Measurements from ENCODE around the gene ZNF799.
"Not testable (repeated sequence)": the region's sequence is repeated elsewhere in the genome, so short reads cannot be mapped to it uniquely, and the experiment has no call there.

Gene ZNF799

DNA sequence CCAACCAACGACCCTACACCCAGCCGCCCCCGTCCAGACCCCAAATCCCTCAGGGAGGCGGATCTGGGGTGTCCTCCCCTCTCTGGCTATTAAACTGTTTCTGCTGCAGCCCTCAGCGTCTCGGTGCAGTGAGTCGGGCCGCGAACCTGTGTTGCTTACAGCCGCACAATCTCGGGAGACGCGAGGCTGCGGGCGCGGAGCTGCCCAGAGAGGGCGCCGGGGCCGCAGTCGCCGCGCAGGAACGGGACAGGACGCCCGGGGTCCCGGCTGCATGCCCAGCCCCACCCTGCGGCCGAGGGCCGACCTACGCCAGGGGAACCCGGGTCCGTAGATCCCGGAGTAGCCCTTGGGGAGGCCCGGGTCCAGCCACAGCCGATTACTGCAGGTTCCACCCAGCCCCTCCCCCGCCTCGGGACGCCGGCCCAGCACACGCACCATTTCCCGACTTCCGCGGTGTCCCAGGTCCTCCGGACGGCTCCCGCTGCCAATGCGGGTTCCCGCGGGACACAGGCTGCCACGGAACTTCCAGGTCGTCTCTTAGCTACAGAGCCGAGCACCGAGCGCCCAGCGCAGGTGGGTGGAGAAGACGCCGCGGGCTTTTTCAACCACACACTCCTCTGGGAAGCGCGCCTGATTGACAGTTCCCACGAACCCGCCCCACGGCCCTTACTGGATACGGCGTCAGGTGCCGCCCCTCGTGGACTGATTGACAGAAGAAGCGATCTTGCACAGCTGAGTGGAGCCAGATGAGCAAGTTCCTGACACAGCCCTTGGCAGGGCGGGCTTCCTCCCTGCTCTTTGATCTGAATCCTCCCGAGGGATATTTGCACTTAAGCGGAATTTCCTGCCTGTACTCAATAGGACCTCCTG is at the start of gene ZNF799:
Gene ZNF799, minus strand, starts transcription at position 639 of the 870 bp plus-strand sequence. Its CDS starts 201 bp downstream, at position 438.
- DNase-seq, result no peak

DNA sequence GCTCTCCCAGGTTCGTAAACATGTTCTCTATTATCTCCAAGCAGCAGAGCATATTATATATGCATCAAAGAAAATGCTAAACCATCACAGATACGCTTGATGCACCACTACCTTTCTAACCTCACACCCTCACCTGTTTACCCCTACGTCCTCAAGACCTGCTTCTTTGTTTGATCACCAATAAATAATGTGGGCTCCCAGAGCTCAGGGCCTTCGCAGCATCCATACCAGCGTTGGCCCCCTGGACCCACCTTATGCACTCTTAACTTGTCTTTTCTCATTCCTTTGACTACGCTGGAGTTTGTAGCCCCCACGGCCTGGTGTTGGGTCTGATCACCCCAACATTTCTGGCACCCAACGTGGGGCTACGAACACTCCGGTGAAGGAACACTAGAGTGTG is 49.8 kb upstream of the ZNF799 start:
- DNase-seq, result no peak

GRCh38 chr19:12448808-12449207 is 47.7 kb upstream of the ZNF799 start:
- DNase-seq, result no peak

GRCh38 chr19:12440541-12441316 is 39.7 kb upstream of the ZNF799 start, which contains the start of gene ZNF443:
Gene ZNF443 (minus strand): TSS chr19:12441021. CDS start chr19:12440914, 107 bp downstream.
- no peak for DNase-seq

DNA sequence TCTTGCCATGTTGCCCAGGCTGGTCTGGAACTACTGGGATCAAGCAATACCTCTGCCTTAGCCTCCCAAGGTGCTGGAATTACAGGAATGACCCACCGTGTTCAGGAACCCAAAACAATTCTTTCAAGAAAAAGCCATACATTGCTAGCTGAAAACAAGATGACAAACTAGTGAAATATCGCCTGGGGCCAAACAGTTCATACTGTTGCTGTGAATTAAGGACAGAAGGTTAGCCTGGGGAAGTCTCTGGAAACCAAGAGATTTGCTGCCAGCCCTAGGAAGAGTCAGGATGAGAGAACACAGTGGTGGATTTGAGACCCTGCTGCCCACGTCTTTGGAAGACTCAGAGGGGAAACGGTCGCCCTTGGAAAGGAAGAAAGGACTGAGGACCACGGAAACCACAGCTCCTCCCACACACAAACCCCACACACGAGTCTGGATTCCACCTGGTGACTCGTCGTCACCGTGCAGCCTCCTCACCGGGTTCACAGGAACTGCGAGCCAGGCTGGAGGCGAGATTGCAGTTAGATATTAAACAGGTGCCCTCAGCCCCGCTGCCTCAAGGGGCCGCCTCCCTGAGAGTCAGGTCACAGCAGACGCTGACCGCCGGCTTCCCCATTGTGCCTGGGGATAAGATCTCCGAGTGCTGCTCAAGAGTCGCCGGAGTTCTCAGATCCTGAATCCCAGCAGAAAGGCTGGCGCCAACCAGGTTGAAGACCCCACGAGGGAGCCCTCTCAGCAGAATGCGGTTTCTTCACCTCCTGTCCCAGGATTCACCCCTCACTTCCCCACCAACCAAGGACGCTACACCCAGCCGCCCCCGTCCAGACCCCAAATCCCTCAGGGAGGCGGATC is 38.8 kb upstream of the ZNF799 start:
- DNase-seq, result not testable (repeated sequence)

GRCh38 chr19:12430726-12431299 is 29.7 kb upstream of the ZNF799 start:
- DNase-seq, result not testable (repeated sequence)

- DNase-seq, result no peak
Measured at GRCh38 chr19:12425888-12426274, 24.8 kb upstream of the ZNF799 start.

GRCh38 chr19:12425236-12425887 is 24.3 kb upstream of the ZNF799 start:
- DNase-seq, result no peak

GRCh38 chr19:12417273-12417672 is 16.2 kb upstream of the ZNF799 start:
- not testable (repeated sequence) for DNase-seq

DNA sequence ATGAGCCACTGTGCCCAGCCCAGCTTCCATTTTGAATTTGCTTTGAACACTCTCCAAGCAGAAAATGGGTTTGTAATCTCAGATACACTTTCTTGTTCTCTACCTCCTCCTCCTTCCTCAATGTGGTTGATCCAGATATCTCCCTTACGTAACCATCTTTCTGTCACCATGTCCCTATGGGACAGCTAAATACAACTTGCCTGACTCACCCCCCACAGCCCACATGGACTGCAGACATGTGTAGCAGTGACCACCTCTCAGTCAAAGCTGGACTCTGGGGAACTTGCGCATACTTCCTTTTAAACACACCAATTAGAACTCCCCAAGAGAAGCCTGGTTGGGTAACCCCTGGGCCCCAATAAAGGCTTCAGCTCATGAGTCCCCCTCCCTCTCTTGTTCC is 10.8 kb upstream of the ZNF799 start:
- DNase-seq, result no peak

DNA sequence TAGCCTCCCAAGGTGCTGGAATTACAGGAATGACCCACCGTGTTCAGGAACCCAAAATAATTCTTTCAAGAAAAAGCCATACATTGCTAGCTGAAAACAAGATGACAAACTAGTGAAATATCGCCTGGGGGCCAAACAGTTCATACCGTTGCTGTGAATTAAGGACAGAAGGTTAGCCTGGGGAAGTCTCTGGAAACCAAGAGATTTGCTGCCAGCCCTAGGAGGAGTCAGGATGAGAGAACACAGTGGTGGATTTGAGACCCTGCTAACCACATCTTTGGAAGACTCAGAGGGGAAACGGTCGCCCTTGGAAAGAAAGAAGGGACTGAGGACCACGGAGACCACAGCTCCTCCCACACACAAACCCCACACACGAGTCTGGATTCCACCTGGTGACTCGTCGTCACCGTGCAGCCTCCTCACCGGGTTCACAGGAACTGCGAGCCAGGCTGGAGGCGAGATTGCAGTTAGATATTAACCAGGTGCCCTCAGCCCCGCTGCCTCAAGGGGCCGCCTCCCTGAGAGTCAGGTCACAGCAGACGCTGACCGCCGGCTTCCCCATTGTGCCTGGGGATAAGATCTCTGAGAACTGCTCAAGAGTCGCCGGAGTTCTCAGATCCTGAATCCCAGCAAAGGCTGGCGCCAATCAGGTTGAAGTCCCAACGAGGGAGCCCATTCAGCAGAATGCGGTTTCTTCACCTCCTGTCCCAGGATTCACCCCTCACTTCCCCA is 1.0 kb downstream of the ZNF799 start:
- DNase-seq, result not testable (repeated sequence)

DNA sequence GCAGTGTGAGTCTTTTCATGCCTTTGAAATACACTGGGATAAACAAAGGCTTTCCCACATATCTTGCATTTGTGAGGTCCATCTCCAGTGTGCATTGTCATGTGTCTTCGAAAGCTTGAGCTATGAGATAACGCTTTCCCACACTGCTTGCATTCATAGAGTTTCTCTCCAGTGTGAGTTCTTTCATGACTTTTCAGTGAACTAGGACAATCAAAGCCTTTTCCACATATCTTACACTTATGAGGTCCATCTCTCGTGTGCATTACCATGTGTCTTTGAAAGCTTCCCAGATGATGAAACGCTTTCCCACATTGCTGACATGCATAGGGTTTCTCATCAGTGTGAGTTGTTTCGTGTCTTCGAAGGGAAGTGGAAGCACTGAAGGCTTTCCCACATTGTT is 9.9 kb downstream of the ZNF799 start:
- DNase-seq, result not testable (repeated sequence)

- not testable (repeated sequence) for DNase-seq
Measured at GRCh38 chr19:12386365-12386764, 14.7 kb downstream of the ZNF799 start.

- no peak for DNase-seq
Measured at GRCh38 chr19:12380444-12380737, 20.7 kb downstream of the ZNF799 start.

- DNase-seq, result no peak
Measured at GRCh38 chr19:12379732-12380443, 21.2 kb downstream of the ZNF799 start.

- DNase-seq, result no peak
Measured at GRCh38 chr19:12374026-12374425, 27.0 kb downstream of the ZNF799 start.

DNA sequence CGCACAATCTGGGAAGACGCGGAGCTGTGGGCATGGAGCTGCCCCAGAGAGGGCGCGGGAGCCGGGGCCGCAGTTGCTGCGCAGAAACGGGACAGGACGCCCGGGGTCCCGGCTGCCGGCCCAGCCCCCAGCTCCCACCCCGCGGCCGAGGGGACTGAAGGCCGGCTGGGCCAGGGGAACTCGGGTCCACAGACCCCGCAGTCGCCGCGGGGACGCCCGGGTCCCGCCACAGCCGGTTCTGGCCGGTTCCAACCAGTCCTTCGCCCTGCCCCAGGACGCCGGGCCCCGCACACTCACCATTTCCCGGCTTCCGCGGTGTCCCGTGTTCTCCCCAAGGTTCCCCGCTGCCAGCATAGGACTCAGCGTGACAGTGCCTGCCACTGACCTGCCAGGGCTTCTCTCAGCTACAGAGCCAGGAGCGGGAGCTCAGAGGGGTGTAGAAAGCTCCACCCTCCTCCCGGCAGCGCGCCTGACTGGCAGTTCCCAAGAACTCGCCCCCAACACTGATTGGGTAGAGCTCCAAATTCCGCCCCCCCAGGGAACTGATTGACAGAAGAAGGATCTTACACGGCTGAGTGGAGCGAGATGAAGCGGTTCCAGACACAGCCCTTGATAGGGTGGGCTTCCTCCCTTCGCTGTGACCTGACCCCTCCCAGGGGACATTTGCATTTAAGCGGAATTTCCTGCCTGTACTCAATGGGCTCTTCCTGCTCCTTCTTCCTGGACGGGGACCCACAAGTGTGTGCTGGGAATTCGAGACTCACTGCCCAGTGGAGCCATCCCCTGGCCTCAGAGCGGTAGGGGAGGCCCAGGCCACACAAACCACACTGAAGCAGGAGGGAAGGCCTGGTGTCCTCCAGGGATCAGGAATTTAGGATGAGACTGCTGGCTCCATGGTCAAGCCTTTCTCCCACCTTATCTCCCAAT is 35.6 kb downstream of the ZNF799 start, which contains the start of gene ZNF442:
Gene ZNF442, minus strand, starts transcription at position 448 of the 927 bp plus-strand sequence. CDS start 2,052 bp downstream, outside the sequence.
- peak; percentile 54 for DNase-seq

DNA sequence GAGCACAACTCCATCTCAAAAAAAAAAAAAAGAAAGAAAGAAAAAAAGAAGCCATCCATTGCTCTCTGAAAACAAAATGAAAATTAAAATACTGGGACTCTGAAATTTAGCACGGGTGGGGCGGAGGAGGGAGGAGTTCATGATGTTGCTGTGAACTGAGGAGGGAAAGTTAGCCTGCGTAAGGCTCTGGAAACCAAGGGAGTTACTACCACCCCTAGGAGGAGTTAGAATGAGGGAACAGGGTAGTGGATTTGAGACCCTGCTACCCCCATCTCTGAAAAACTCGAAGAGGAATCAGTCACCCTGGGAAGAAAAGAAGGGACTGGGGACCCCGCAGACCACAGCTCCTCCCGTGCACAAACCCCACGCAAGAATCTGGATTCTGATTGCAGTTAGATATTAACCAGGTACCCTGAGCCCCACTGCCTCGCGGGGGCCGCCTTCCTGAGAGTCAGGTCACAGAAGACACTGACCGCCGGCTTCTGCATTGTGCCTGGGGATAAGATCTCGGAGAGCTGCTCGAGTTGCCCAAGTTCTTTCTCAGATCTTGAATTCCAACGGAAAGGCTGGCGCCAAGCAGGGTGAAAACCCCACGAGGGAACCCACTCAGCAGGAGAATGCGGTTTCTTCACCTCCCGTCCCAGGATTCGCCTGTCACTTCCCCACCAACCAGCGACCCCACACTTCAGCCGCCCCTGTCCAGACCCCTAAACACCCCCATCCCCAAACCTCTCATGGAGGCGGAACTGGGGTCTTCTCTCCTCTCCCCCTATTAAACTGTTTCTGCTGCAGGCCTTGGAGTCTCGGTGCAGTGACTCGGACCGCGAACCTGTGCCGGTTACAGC is 36.5 kb downstream of the ZNF799 start:
- DNase-seq, result no peak
